GM23338 (cell line): ENCODE results near the gene ING4.

Source experiments
- ETS1 ChIP-seq: IDR thresholded peaks from 2 replicates; pipeline ENCODE4 v1.6.1; 2016; ENCODE audit warnings: antibody characterized with exemption
- EZH2 ChIP-seq: fragments of 200-600 bp; sonication (generic); IDR thresholded peaks from one replicate; pipeline ENCODE4 v1.8.0; 2017; ENCODE audit warnings: antibody characterized with exemption, mild to moderate bottlenecking, low read depth; ENCODE audit not compliant: unreplicated experiment
- TF ChIP-seq, protein P1 (sequence below), 2 experiments: fragments of 200-600 bp in 1 of 2; sonication (generic) in 1 of 2; conservative IDR thresholded peaks; 2 replicates each; pipeline versions ENCODE4 v1.5.1 to v1.6.1; 2016 to 2017; ENCODE audit warnings: antibody characterized with exemption in 2 of 2, low read depth in 2 of 2, mild to moderate bottlenecking in 2 of 2, moderate library complexity in 1 of 2

DNA sequence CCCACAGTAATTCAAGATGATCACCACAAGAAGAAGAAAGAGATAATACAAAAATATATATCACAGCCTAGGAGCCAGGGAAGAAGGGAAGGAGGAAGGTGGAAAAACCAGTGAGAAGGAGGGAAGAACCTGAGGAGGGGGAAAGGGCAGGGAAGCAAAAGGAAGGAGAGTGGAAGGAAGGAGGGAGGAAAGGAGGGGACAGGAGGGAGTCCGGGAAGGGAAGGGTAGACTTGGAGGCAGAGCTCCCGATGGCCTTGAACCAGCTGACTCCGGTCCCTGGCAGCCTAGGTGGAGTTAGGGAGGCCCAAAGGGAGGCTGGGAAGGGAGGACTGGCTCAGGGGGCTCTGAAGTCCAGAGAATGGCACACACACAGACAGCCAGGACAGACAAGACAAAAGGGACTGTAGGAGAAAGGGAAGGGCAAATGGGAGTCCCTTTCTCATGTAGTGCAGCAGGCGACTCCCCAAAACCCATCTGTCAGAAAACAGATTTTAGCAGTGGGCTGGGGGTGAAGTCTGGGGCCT, 31.0 kb upstream of the ING4 start:
- TF ChIP-seq ETS1 (no peak), EZH2 (no peak)
- TF ChIP-seq, protein P1, sequence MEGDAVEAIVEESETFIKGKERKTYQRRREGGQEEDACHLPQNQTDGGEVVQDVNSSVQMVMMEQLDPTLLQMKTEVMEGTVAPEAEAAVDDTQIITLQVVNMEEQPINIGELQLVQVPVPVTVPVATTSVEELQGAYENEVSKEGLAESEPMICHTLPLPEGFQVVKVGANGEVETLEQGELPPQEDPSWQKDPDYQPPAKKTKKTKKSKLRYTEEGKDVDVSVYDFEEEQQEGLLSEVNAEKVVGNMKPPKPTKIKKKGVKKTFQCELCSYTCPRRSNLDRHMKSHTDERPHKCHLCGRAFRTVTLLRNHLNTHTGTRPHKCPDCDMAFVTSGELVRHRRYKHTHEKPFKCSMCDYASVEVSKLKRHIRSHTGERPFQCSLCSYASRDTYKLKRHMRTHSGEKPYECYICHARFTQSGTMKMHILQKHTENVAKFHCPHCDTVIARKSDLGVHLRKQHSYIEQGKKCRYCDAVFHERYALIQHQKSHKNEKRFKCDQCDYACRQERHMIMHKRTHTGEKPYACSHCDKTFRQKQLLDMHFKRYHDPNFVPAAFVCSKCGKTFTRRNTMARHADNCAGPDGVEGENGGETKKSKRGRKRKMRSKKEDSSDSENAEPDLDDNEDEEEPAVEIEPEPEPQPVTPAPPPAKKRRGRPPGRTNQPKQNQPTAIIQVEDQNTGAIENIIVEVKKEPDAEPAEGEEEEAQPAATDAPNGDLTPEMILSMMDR (conservative IDR thresholded peaks at IDR 0.05; ENCODE audit: low read depth in 2 of 2): no peak
